Fibroblast of peridontal ligament (primary cell): ENCODE measurements around the gene RFX7.
"Not testable (repeated sequence)": the region's sequence is repeated elsewhere in the genome, so short reads cannot be mapped to it uniquely, and the experiment has no call there.

Source experiments
- DNase-seq: peaks from one replicate; pipeline ENCODE4 v3.0.0-alpha.2; 2010; ENCODE audit errors: extremely low read depth

RFX7 gene

GRCh38 chr15:56243163-56244037, at the start of gene RFX7:
Gene RFX7, minus strand, starts transcription at chr15:56243879. Its CDS starts 594 bp downstream, at chr15:56243285.
- DNase-seq: peak; percentile 53

GRCh38 chr15:56292546-56293316, 49.1 kb upstream of the RFX7 start:
- no peak for DNase-seq

GRCh38 chr15:56291741-56292140, 48.1 kb upstream of the RFX7 start:
- DNase-seq: no peak

GRCh38 chr15:56286213-56286612, 42.5 kb upstream of the RFX7 start:
- DNase-seq: no peak

- no peak for DNase-seq
Measured at GRCh38 chr15:56281145-56281544, 37.5 kb upstream of the RFX7 start.

- no peak for DNase-seq
Measured at GRCh38 chr15:56273724-56274123, 30.0 kb upstream of the RFX7 start.

GRCh38 chr15:56272454-56272853, 28.8 kb upstream of the RFX7 start:
- DNase-seq: peak; percentile 9

- DNase-seq: not testable (repeated sequence)
Measured at GRCh38 chr15:56266465-56266864, 22.8 kb upstream of the RFX7 start.

GRCh38 chr15:56261854-56262509, 18.3 kb upstream of the RFX7 start:
- DNase-seq: no peak

GRCh38 chr15:56257306-56257705, 13.6 kb upstream of the RFX7 start:
- DNase-seq: not testable (repeated sequence)

GRCh38 chr15:56254265-56254664, 10.6 kb upstream of the RFX7 start:
- no peak for DNase-seq

GRCh38 chr15:56252386-56252785, 8.7 kb upstream of the RFX7 start:
- DNase-seq: no peak

GRCh38 chr15:56251315-56252095, 7.8 kb upstream of the RFX7 start:
- no peak for DNase-seq

- DNase-seq: no peak
Measured at GRCh38 chr15:56250626-56251025, 6.9 kb upstream of the RFX7 start.

- peak; percentile 63 for DNase-seq
Measured at GRCh38 chr15:56249092-56249491, 5.4 kb upstream of the RFX7 start.

GRCh38 chr15:56248311-56248992, 4.8 kb upstream of the RFX7 start:
- no peak for DNase-seq

- DNase-seq: no peak
Measured at GRCh38 chr15:56247266-56247665, 3.6 kb upstream of the RFX7 start.

- DNase-seq: peak; percentile 83
Measured at GRCh38 chr15:56245871-56246814, 2.5 kb upstream of the RFX7 start.

GRCh38 chr15:56244811-56245576, 1.3 kb upstream of the RFX7 start:
- DNase-seq: peak; percentile 33
